Measurements from ENCODE around the gene MAGEH1.
"Not testable (repeated sequence)": the region's sequence is repeated elsewhere in the genome, so short reads cannot be mapped to it uniquely, and the experiment has no call there.

Gene MAGEH1, protein sequence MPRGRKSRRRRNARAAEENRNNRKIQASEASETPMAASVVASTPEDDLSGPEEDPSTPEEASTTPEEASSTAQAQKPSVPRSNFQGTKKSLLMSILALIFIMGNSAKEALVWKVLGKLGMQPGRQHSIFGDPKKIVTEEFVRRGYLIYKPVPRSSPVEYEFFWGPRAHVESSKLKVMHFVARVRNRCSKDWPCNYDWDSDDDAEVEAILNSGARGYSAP

DNA sequence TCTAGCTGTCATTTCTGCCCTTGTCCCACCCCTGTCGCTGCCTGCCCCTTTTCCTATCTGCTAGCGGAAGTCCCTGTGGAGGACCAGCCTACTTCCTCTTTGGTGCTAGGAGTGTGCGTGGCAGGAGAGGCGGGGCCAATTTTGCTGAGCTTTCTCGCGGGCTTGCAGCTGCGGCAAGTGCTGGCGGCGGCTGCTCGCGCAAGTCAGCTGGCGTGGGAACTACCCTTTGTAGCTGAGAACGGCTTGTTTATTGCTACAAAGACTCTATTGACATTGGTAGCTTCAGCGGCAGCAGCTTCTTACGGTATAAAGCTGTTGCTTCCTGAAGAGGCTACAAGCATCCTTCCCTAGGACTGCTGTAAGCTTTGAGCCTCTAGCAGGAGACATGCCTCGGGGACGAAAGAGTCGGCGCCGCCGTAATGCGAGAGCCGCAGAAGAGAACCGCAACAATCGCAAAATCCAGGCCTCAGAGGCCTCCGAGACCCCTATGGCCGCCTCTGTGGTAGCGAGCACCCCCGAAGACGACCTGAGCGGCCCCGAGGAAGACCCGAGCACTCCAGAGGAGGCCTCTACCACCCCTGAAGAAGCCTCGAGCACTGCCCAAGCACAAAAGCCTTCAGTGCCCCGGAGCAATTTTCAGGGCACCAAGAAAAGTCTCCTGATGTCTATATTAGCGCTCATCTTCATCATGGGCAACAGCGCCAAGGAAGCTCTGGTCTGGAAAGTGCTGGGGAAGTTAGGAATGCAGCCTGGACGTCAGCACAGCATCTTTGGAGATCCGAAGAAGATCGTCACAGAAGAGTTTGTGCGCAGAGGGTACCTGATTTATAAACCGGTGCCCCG lies at the start of gene MAGEH1:
Gene MAGEH1 (plus strand): TSS at position 138 of the 843 bp plus-strand sequence. CDS start 248 bp downstream, at position 386.
- DNase-seq, result no peak

DNA sequence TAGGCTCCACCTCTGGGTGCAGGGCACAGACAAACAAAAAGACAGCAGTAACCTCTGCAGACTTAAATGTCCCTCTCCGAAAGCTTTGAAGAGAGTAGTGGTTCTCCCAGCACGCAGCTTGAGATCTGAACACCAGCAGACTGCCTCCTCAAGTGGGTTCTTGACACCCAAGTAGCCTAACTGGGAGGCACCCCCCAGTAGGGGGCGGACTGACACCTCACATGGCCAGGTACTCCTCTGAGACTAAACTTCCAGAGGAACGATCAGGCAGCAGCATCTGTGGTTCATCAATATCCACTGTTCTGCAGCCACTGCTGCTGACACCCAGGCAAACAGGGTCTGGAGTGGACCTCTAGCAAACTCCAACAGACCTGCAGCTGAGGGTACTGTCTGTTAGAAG lies 24.8 kb upstream of the MAGEH1 start:
- not testable (repeated sequence) for DNase-seq

DNA sequence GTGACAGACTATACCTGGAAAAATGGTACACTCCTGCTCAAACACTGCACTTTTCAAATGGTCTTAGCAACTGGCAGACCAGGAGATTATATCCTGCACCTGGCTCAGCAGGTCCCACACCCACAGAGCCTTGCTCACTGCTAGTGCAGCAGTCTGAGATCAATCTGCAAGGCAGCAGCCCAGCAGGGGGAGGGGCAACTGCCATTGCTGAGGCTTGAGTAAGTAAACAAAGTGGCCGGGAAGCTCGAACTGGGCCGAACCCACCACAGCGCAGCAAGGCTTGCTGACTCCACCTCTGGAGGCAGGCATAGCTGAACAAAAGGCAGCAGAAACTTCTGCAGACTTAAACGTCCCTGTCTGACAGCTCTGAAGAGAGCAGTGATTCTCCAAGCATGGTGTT lies 8.5 kb upstream of the MAGEH1 start:
- not testable (repeated sequence) for DNase-seq

DNA sequence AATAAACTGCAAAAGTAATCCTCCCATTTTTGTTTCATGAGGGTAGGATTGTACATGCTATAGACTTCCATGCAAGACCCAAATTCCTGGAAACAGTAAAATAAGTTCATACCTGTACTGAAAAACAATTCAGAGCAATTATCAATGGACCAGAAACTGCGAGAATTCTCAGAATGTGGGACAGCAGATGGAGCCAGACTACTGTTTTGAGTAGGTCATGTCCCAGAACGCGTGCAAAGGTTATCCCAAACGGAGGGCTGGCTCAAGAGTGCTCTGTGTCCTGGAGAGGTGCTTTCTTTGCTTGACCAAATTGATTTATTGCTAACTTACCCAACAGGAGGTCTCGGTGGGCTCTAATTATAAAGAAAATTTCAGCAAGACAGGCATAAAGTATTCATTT lies 1.7 kb upstream of the MAGEH1 start:
- DNase-seq, result no peak

DNA sequence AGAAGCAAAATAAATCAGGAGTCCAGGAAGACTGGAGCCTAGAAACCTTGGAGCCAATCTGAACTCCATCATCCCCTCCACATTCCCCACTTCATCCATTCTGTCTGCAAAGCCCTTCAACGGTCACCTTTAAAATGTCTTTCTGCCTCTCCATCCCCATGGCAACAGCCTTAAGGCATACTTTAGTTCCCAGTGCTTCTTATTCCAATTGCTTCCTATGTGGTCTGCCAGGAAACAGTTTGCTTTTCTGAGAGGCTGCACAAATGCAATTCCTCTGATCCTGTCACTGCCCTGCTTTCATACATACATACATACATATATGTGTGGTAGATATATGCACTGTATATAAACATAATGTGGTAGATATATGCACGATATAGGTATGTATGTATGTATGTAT lies 786 bp upstream of the MAGEH1 start:
- DNase-seq, result no peak

DNA sequence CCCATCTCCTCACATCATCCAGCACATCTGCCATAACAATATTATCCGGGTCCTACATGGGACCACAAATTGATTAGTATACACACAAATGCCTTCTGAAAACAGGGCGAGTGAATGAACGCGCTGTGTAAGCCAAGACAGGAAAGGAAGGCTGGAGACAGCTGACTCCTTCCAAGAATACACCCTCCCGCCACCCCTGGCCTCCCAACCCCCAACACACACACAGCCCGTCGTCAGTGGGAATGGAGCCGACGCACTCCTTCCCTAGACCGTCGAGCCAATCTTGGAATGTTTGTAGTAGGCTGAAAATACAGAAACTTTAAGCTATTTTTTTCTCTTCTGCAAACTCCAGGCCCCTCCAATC lies 319 bp upstream of the MAGEH1 start:
- DNase-seq, result no peak

DNA sequence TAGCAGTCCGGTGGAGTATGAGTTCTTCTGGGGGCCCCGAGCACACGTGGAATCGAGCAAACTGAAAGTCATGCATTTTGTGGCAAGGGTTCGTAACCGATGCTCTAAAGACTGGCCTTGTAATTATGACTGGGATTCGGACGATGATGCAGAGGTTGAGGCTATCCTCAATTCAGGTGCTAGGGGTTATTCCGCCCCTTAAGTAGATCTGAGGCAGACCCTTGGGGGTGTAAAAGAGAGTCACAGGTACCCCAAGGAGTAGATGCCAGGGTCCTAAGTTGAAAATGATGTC lies 852 bp downstream of the MAGEH1 start:
- DNase-seq, result no peak

DNA sequence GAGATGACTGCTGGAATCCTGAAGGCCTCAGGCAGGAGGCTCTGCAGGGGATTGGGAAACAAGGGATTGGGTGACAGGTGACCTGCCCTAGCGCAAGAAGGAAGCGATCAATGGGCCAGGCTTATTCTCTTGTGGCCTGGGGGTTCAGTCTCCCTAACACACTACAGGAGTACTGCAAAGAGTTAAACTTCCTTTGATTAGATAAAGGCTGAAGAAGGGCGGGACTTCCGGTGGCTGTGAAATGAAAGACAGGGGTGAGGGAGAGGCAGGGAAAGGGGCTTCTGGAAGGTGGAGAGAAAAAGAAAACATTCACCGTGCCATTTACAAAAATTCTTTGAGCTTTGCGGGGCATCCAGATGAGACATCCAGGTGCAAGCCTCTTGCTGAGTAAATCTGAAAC lies 3.8 kb downstream of the MAGEH1 start:
- DNase-seq, result not testable (repeated sequence)

DNA sequence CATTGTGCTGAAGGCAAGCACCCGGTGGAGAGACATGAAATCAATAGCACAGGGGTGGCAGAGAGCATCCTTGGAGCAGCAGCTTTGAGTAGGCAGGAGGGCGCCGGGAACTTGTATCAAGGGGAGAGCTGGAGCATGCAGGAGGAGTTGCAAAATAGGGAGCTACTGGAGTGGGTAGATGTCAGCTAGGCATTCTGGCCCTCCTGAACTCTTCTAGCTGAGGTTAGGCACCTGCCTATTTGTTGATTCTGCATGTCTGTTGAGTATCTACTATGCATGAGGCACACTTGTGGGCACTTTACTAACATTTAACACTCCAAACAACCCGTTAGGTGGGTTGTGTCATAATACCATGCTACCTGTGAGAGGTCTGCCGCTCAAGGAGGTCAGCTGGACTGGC lies 7.5 kb downstream of the MAGEH1 start:
- not testable (repeated sequence) for DNase-seq

DNA sequence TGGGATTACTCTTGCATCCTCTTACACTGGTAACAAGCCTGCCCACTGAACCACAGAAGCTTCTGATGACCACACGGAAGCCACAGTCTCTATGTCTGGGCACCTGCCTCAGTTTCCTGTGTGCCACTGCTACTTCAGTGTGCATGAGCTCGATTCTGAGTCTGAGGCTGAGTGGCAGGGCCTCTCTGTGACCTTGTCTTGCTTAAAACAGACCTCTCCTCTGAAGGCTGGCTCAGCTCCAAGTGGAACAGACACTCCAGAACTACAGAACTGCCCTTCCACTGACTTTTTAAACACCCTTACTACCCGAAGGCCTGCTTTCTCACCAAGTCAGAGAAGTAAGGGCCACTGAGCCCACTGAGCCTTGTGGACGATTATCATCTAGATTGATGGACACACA lies 8.0 kb downstream of the MAGEH1 start:
- DNase-seq, result not testable (repeated sequence)

DNA sequence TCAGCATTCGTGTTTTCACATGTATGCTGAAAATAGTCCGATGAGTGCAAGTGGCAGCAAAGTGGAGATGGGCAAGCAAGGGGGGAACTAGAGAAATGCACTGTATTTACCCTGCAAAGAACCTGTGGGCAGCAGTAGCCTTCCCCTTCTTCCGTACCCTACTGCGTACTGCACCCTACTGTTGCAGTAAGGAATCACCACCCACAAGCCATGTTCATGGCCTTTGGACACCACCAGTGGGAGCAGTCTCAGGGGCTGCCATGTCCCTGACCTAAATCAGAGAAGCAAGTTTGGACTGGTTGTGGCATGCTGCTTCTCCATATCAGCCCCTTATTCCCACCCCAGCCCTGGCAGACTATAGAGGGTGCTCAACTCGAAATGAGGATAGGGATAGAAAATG lies 12.1 kb downstream of the MAGEH1 start:
- DNase-seq, result not testable (repeated sequence)

DNA sequence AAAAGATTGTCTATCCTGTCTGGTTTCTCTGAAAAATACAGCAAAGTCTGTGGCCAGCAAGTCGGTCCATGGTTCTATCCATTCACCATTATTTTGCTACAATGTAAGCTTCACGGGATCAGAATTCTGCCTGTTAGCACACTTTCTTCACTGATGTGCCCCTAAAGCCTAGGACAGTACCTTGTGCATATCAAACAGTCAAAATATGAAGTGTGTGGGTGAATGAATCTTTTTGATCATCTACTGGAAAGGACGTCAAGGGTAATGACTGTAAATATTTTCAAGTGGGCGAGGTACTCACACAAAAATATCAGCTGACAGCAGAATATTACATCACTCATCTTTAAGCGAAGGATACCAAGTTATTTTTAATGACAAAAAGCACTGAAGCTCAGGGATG lies 13.2 kb downstream of the MAGEH1 start:
- DNase-seq, result not testable (repeated sequence)

DNA sequence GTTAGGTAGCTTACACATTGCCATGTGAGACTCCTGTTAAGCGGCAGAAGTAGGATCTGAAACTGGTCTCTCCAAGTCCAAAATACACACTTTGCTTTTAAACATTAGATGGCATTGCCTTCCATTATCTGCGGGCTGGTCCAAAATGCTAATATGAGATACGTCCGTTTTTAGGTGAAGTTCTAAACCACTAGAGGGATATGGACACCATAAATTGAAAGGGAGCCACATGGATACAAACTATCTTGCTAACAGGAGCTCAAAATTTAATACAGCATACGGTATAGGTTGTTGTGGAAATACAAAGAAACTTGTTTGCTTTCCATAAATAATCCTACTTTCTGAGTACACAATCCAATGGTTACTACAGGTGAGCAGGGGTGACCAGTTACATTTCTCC lies 13.9 kb downstream of the MAGEH1 start:
- DNase-seq, result not testable (repeated sequence)

DNA sequence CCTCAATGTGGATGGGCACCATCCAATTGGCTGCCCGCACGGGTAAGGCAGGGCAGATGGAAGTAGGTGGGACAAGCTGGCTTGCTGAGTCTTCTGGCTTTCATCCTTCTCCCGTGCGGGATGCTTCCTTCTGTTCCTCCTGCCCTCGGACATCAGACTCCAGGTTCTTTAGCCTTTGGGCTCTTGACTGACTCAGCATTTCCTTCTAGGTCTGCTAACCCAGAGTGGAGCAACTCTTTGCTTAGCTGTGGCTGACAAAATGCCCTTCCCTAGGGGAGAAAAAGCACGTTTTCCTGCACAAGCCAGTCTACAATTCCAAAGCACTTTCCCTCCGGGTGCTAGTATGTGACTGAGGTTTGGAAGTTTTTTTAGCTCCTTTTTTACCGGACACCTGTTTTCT lies 28.0 kb downstream of the MAGEH1 start:
- DNase-seq, result not testable (repeated sequence)

DNA sequence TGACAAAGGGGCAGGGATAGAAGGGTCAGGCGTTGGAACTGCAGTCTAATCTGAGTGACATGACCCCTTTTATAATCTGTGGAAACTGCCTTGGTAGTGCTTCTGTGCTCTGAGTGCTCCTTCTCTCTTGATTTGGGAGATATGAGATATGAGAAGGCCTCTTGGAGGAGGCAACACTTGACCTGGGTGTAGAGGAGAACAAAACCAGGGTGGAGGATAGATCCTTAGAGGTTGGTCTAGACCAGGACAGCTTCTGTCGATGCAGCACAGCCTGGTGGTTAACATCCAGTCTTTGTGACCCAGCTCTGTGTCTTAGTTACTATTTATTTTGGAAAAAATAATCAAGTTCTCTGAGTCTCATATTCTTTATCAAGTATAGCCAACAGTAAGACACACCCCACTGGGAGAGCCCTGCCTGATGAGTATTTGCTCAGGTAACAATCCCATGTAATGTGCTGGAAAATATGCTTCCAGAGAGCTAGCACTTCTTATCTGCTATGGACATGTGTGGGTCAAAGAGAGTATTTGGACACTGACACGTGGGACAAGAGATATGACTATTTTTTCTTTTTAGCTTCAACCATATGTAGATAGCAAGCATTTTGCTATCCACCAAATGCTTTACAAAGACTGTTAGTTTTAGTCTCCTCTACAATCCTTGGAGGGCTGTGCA lies 28.6 kb downstream of the MAGEH1 start:
- no peak for DNase-seq

DNA sequence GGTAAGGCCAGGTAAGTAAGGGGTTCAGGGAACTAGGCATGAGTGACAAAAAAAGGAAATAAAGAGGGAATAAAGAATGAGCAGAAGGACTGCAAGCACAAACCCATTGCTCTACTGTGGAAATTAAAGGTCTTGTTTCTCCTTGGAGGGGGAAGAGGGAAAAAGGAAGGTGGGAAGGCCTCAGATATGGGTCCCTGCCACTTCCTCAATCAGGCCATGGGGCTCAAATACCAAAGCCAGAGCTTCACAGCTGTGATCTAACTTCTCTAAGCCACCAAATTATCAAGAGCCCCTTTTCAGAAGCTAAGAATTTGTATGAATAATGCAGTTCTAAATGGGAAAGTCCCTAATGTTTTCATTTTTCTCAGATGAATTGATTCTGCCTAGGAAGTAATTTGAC lies 33.0 kb downstream of the MAGEH1 start:
- DNase-seq, result no peak

DNA sequence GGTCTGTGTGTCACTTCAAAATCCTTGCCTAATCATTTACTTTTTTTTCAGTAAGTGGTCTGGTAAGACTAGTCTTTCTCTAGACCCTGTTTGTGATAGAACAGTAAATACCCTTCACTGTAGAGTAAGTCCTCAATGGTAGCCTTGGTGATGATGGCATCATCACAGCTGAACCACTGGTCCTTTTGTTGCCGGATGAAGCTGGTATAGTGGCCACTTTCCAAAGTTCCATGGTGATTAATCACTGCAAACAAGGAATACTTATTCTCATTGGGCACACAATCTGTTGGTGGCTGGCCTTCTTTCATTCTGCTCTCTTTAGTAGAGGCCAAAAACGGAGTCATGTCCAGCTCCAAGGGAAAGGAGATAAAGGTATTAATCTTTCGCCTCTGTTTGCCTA lies 34.8 kb downstream of the MAGEH1 start:
- DNase-seq, result no peak

DNA sequence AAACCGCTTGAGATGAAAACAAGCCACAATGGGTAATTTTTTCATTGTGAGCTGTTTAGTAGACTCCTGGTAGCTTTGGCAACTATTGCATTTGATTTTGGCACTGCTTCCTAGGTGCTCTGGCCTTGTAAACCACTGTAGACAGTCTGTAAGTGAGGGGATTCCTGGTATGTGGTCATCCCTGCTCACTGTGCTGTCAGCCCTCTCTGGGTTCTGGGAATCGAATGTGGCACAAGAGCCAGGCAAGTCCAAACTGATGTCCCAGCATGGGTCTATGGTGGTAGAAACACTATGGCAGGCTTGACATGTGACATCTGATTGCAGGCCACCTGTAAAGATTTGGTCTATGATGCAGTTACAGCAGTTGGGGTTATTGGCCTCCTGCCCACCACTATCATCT lies 35.2 kb downstream of the MAGEH1 start:
- no peak for DNase-seq

DNA sequence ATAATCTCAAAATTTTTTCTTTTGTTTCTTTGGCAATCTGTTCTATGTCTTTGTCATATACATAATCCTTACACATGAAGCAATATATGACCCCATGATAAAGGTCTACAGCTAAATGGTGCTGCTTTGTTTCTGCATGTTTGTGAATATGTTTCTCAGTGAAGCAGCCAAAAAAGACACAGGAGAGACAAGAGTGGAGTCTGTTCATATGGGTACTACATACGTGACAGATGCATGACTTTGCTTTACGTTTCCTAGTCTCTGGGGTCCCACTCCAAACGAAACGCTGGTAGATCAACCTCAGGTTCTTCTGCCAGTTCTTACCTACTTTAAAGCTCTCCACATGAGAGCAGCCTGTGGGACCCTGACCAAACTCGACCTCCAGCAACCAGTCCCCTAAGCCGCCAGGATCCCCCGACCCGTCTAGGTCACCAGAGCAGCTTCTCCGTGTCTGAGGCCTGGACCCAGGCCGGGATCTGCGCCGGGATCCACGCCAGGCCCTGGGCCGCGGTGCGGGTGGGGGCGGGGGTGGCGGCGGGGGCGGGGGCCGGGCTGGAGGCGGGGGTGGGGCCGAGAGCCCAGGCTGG lies 36.2 kb downstream of the MAGEH1 start:
- DNase-seq, result no peak

DNA sequence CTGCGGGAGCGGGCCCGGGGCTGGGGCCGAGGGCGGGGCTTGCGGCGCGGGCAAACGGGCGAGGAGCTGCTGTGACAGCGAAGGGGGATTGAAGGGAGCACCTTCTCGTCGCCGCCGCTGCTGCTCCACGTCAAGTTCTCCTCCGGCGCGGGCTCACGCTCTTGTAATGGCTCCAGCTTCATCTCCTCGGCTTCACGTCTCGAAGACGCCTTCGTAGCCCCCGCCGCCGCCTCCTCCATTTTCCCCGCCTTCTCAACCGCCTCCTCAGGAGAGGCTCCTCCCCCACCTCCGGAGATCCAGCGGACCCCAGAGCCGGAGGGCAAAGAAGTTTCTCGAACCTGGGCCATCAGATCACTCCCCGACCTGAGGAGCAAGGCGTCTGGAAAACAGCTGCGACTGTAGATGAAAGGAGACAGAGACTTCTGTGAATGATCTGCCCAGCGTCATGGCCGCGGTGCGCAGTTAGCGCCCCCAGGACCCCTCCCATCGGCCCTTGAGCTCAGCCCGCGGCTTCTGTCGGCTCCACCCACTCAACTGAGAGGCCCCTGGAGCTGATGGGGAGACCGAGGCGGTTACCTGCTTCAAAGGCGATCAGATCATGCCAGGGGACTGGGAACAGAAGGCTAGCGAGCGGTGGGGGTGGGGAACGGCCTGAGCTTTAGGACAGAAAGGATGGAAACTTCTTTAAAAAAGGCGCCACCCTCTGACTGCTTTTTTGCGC lies 36.8 kb downstream of the MAGEH1 start:
- no peak for DNase-seq

DNA sequence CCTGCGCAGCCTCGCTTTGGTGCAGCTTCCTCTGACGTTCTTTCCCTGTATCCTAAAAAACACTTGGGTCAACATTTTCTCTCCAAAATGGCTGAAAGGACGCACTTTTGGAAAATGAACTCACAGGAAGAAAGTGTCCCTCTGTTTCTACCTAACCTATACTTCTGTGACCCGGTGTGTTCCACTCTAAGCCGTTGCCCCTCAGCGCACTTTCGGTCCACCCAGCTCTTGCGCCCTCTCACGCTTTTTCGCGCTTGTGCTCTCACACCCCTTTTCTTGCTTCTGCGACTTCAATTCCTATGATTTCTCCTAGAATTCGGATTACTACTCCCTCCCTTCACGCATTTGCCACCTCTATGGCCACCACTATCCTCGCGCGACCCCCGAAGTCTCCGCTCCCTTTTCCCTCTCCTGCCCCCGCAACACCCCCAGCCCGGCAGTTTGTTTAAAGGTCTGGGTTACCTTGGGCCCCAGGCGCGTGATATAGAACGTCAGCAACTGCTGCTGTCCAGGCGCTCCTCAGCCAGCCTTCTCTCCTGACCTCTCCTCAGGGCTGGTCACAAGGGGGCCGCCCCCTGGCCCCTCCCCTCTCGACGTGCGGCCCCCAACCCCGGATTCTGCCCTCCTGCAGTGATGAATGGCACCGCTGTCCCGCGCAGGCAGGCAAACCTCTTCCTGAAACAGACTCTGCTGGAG lies 37.5 kb downstream of the MAGEH1 start, which contains the start of gene USP51:
Gene USP51 (minus strand): TSS at position 535 of the 696 bp plus-strand sequence. CDS start 909 bp downstream, outside the sequence.
- DNase-seq, result no peak

DNA sequence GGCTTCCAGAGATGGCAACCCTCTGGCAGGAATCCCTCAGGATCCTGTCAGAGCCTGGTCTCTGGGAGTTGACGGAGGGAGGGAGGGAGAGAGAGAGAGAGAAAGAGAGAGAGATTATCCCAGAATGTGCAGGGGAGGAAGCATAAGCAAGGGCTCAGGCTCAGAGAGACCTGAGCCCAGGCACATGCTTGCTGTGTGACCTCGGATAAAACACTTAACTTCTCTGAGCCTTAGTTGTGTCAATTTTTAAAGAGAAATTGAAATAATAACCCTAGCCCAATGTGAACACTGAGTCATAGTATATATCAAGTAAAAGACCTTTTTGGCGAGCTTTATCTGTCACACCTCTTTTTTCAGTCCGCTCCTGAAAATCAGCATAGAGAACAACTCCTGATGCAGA lies 38.2 kb downstream of the MAGEH1 start:
- DNase-seq, result no peak
